HepG2 (cell line): ENCODE results near the gene RMI2. TPM values are rescaled to one million over a fixed set of nuclear protein-coding genes. Genes with fewer than 3 reads are reported as not detected.
A peak's percentile ranks its signal among the peaks of the same experiment; 100 is the strongest.

Experiments
- CBX1 ChIP-seq: IDR thresholded peaks from one replicate; pipeline ENCODE4 v1.6.1; 2016; ENCODE audit warnings: antibody characterized with exemption, low read depth
- CCAR2 ChIP-seq: fragments of 200-400 bp; formaldehyde crosslinking; optimal IDR thresholded peaks from 2 replicates; pipeline ENCODE3; 2018; ENCODE audit warnings: low read depth, mild to moderate bottlenecking, low read length, moderate library complexity
- CREBL2 ChIP-seq: sonication (generic); formaldehyde crosslinking; IDR thresholded peaks from 2 replicates; pipeline ENCODE4 v1.8.1; 2023; ENCODE audit warnings: missing genetic modification reagents, mild to moderate bottlenecking, borderline replicate concordance
- FOXJ3 ChIP-seq: sonication (generic); formaldehyde crosslinking; IDR thresholded peaks from 2 replicates; pipeline ENCODE4 v1.4.0; 2020; ENCODE audit warnings: missing genetic modification reagents, mild to moderate bottlenecking, borderline replicate concordance
- GTF2F1 ChIP-seq: fragments of 150-350 bp; IDR thresholded peaks from 2 replicates; pipeline ENCODE4 v1.6.1; 2014; ENCODE audit warnings: low read length
- HDAC2 ChIP-seq: sonication (generic); formaldehyde crosslinking; IDR thresholded peaks from 2 replicates; pipeline ENCODE4 v1.4.0; 2020; ENCODE audit warnings: missing genetic modification reagents
- HOXA5 ChIP-seq: sonication (generic); formaldehyde crosslinking; IDR thresholded peaks from 2 replicates; pipeline ENCODE4 v1.4.0; 2020; ENCODE audit warnings: missing genetic modification reagents
- REPIN1 ChIP-seq: sonication (generic); formaldehyde crosslinking; IDR thresholded peaks from 2 replicates; pipeline ENCODE4 v1.8.0; 2022; ENCODE audit warnings: missing genetic modification reagents, low read depth, mild to moderate bottlenecking, borderline replicate concordance
- SNAPC4 ChIP-seq: sonication (generic); formaldehyde crosslinking; IDR thresholded peaks from 2 replicates; pipeline ENCODE4 v1.4.0; 2020; ENCODE audit warnings: mild to moderate bottlenecking, missing genetic modification reagents
- SRY ChIP-seq: sonication (generic); formaldehyde crosslinking; IDR thresholded peaks from 2 replicates; pipeline ENCODE4 v1.8.0; 2022; ENCODE audit warnings: mild to moderate bottlenecking, missing genetic modification reagents
- ZFP90 ChIP-seq: sonication (generic); formaldehyde crosslinking; IDR thresholded peaks from 2 replicates; pipeline ENCODE4 v1.8.0; 2022; ENCODE audit warnings: missing genetic modification reagents, mild to moderate bottlenecking, inconsistent platforms, borderline replicate concordance
- ZGPAT ChIP-seq: IDR thresholded peaks from 2 replicates; pipeline ENCODE4 v1.6.1; 2016; ENCODE audit warnings: mild to moderate bottlenecking
- ZNF256 ChIP-seq: sonication (generic); formaldehyde crosslinking; conservative IDR thresholded peaks from 2 replicates; pipeline ENCODE4 v1.4.0; 2020; ENCODE audit warnings: missing genetic modification reagents
- ZNF276 ChIP-seq: sonication (generic); formaldehyde crosslinking; IDR thresholded peaks from 2 replicates; pipeline ENCODE4 v1.4.0; 2020; ENCODE audit warnings: mild to moderate bottlenecking, low read depth, missing genetic modification reagents
- ZNF576 ChIP-seq: sonication (generic); formaldehyde crosslinking; IDR thresholded peaks from 2 replicates; pipeline ENCODE4 v1.4.0; 2020; ENCODE audit warnings: mild to moderate bottlenecking, missing genetic modification reagents
- ZNF598 ChIP-seq: sonication (generic); formaldehyde crosslinking; IDR thresholded peaks from 2 replicates; pipeline ENCODE4 v1.5.1; 2020; ENCODE audit warnings: mild to moderate bottlenecking, missing genetic modification reagents, borderline replicate concordance
- ZNF703 ChIP-seq: sonication (generic); formaldehyde crosslinking; IDR thresholded peaks from 2 replicates; pipeline ENCODE4 v1.5.1; 2020; ENCODE audit warnings: missing genetic modification reagents, mild to moderate bottlenecking, moderate library complexity, borderline replicate concordance
- ZNF782 ChIP-seq: sonication (generic); formaldehyde crosslinking; IDR thresholded peaks from 2 replicates; pipeline ENCODE4 v1.4.0; 2020; ENCODE audit warnings: missing genetic modification reagents, mild to moderate bottlenecking, borderline replicate concordance
- polyA plus RNA-seq, 8 experiments: library from polyadenylated mRNA; depleted of rRNA in 3 of 8; stranded (reverse) in 7 of 8; unstranded in 1 of 8; fragments of >200 nt; fragmentation: Illumina TruSeq in 4 of 8; extraction: Trizol in 4 of 8; gene quantifications; 2 replicates each; pipeline versions ENCODE4 v1.2.1 to v1.2.3, GENCODE V29; 2011 to 2016; ENCODE audit warnings: low read depth in 4 of 8, missing spikeins in 1 of 8, mixed read lengths in 1 of 8; ENCODE audit not compliant: insufficient read depth in 1 of 8
- total RNA-seq, 5 experiments: library from RNA; depleted of rRNA; stranded (reverse); fragments of >200 nt; fragmentation: Illumina TruSeq; extraction: Trizol; gene quantifications; 2 replicates each; pipeline ENCODE4 v1.2.3, GENCODE V29; 2016; ENCODE audit warnings: low read depth in 1 of 5

Gene RMI2
- total and polyA plus RNA-seq, 2 of the 13 experiments (the other 11 are each of a cell fraction or from before 2014, with no cell fraction given) = 24.5 to 55.7 TPM

- no peak for TF ChIP-seq SNAPC4 (CRISPR knock-in tag)
- TF ChIP-seq GTF2F1 = no peak
- TF ChIP-seq ZNF276 (CRISPR knock-in tag) = no peak
- no peak for TF ChIP-seq ZNF576 (CRISPR knock-in tag)
- TF ChIP-seq CBX1 = peak; percentile 91
- TF ChIP-seq SRY (CRISPR knock-in tag) = peak; percentile 96
- 0 out of 2 replicates have a peak, but pooled peaks have one; percentile 40 for TF ChIP-seq REPIN1 (CRISPR knock-in tag)
- TF ChIP-seq ZNF782 (CRISPR knock-in tag) = no peak
- peak; percentile 74 for TF ChIP-seq ZGPAT (CRISPR knock-in tag)
- TF ChIP-seq ZNF703 = peak; percentile 60; the same call in 1 of the 2 replicates
- TF ChIP-seq CREBL2 (CRISPR knock-in tag) = no peak
- no peak for TF ChIP-seq FOXJ3 (CRISPR knock-in tag)
- TF ChIP-seq ZNF598 (CRISPR knock-in tag) = 0 out of 2 replicates have a peak, but pooled peaks have one; percentile 29
- no peak for TF ChIP-seq CCAR2
- TF ChIP-seq ZFP90 (CRISPR knock-in tag) = peak; percentile 42; the same call in 1 of the 2 replicates
- no peak for TF ChIP-seq ZNF256 (CRISPR knock-in tag)
- TF ChIP-seq HDAC2 = peak; percentile 88
- TF ChIP-seq HOXA5 (CRISPR knock-in tag) = no peak
Observed at GRCh38 chr16:11308493-11309283, 36.6 kb upstream of the RMI2 start (continued).
